Measurements from ENCODE around the gene NKIRAS1.

- TF ChIP-seq SPI1 (IDR thresholded peaks at IDR 0.05; ENCODE audit: borderline replicate concordance, low read depth) (no peak), CTCF (IDR thresholded peaks at IDR 0.05; ENCODE audit: insufficient read depth, low read length) (no peak), POLR2AphosphoS5 (IDR thresholded peaks at IDR 0.05; ENCODE audit: low read depth) (no peak)
Observed at GRCh38 chr3:23872330-23872729, 44.5 kb downstream of the NKIRAS1 start.
